Measurements from ENCODE around the gene MEOX1. TPM values are rescaled to one million over a fixed set of nuclear protein-coding genes. Genes with fewer than 3 reads are reported as not detected.

MEOX1 gene
- total RNA-seq, 2 experiments from 2014 or later, result 4.2 to 4.7 TPM

- no peak overlapping the region for H3K27ac Mint-ChIP-seq
- peaks cover 61% of the 10 kb centered on the region for H3K4me1 Mint-ChIP-seq
- H3K36me3 Mint-ChIP-seq (ENCODE audit: low read depth), result no peaks in the 10 kb centered on the region
- no peaks in the 10 kb centered on the region for H3K9me3 Mint-ChIP-seq
- POLR2A ChIA-PET, result no interaction called here
- peaks cover 6% of the 10 kb centered on the region for H3K27me3 Mint-ChIP-seq
- no peak overlapping the region for H3K4me3 Mint-ChIP-seq
- DNase-seq, result no peak
- CTCF ChIA-PET, result interaction anchor here (0.6 to 3.2 kb wide), 3 partner anchors 10 to 1643 kb away, joined by 4 to 14 read pairs (median 4); no protein-coding TSS in a partner anchor
Observed at GRCh38 chr17:43663383-43663782, 1.7 kb upstream of the MEOX1 start.

GRCh38 chr17:43662413-43663141 is 855 bp upstream of the MEOX1 start:
- Mint-ChIP-seq H3K4me3 (peak overlapping the region; percentile 69), H3K9me3 (no peaks in the 10 kb centered on the region), H3K27ac (peak overlapping the region; percentile 83), H3K36me3 (ENCODE audit: low read depth) (no peaks in the 10 kb centered on the region), H3K27me3 (peaks cover 6% of the 10 kb centered on the region), H3K4me1 (peaks cover 61% of the 10 kb centered on the region)
- CTCF ChIA-PET, result interaction anchor here (0.7 to 1.6 kb wide), 2 partner anchors 11 kb away, joined by 3 to 4 read pairs; no protein-coding TSS in a partner anchor
- no peak for DNase-seq
- POLR2A ChIA-PET, result no interaction called here

- no peaks in the 10 kb centered on the region for H3K9me3 Mint-ChIP-seq
- H3K36me3 Mint-ChIP-seq (ENCODE audit: low read depth), result no peaks in the 10 kb centered on the region
- ChIA-PET POLR2A (interaction anchor here (0.5 kb wide), 1 partner anchor 299 kb away, joined by 3 read pairs; no protein-coding TSS in a partner anchor), CTCF (interaction anchor here (0.7 kb wide), 2 partner anchors 53 to 662 kb away, joined by 3 read pairs; no protein-coding TSS in a partner anchor)
- H3K27ac Mint-ChIP-seq, result peak overlapping the region; percentile 83
- H3K27me3 Mint-ChIP-seq, result peaks cover 6% of the 10 kb centered on the region
- DNase-seq, result no peak
- H3K4me1 Mint-ChIP-seq, result peaks cover 66% of the 10 kb centered on the region
- peak overlapping the region; percentile 69 for H3K4me3 Mint-ChIP-seq
Observed at GRCh38 chr17:43660816-43661493, 767 bp downstream of the MEOX1 start.

GRCh38 chr17:43659823-43660617 is 1.7 kb downstream of the MEOX1 start:
- no peak overlapping the region for H3K27ac Mint-ChIP-seq
- H3K36me3 Mint-ChIP-seq (ENCODE audit: low read depth), result no peaks in the 10 kb centered on the region
- peak overlapping the region; percentile 69 for H3K4me3 Mint-ChIP-seq
- H3K9me3 Mint-ChIP-seq, result no peaks in the 10 kb centered on the region
- peaks cover 66% of the 10 kb centered on the region for H3K4me1 Mint-ChIP-seq
- no peak for DNase-seq
- ChIA-PET POLR2A (interaction anchor here (0.6 to 1.8 kb wide), 3 partner anchors 10 to 261 kb away, joined by 3 to 6 read pairs (median 5); partner anchors contain the start of gene ARL4D), CTCF (interaction anchor here (1.5 kb wide), 1 partner anchor 13 kb away, joined by 3 read pairs; no protein-coding TSS in a partner anchor)
- peaks cover 6% of the 10 kb centered on the region for H3K27me3 Mint-ChIP-seq

GRCh38 chr17:43658900-43659299 is 2.8 kb downstream of the MEOX1 start:
- no peak overlapping the region for H3K27ac Mint-ChIP-seq
- ChIA-PET CTCF (interaction anchor here (1.5 kb wide), 1 partner anchor 14 kb away, joined by 3 read pairs; no protein-coding TSS in a partner anchor), POLR2A (interaction anchor here (1.5 to 1.8 kb wide), 2 partner anchors 11 to 14 kb away, joined by 5 to 6 read pairs; no protein-coding TSS in a partner anchor)
- peaks cover 70% of the 10 kb centered on the region for H3K4me1 Mint-ChIP-seq
- H3K27me3 Mint-ChIP-seq, result peaks cover 6% of the 10 kb centered on the region
- no peaks in the 10 kb centered on the region for H3K36me3 Mint-ChIP-seq (ENCODE audit: low read depth)
- no peaks in the 10 kb centered on the region for H3K9me3 Mint-ChIP-seq
- H3K4me3 Mint-ChIP-seq, result peak overlapping the region; percentile 30
- DNase-seq, result no peak

- H3K4me3 Mint-ChIP-seq, result peak overlapping the region; percentile 45
- H3K36me3 Mint-ChIP-seq (ENCODE audit: low read depth), result no peaks in the 10 kb centered on the region
- H3K27ac Mint-ChIP-seq, result peak overlapping the region; percentile 85
- peaks cover 43% of the 10 kb centered on the region for H3K4me1 Mint-ChIP-seq
- ChIA-PET POLR2A (interaction anchor here (0.9 to 1.8 kb wide), 2 partner anchors 267 to 288 kb away, joined by 3 to 4 read pairs; no protein-coding TSS in a partner anchor), CTCF (interaction anchor here (0.7 to 0.9 kb wide), 2 partner anchors 10 to 18 kb away, joined by 3 to 4 read pairs; no protein-coding TSS in a partner anchor)
- H3K27me3 Mint-ChIP-seq, result peaks cover 3% of the 10 kb centered on the region
- H3K9me3 Mint-ChIP-seq, result no peaks in the 10 kb centered on the region
- DNase-seq, result no peak
Observed at GRCh38 chr17:43655693-43656255, 5.9 kb downstream of the MEOX1 start.

- H3K4me3 Mint-ChIP-seq, result no peak overlapping the region
- peaks cover 34% of the 10 kb centered on the region for H3K4me1 Mint-ChIP-seq
- POLR2A ChIA-PET, result no interaction called here
- CTCF ChIA-PET, result no interaction called here
- DNase-seq, result no peak
- H3K9me3 Mint-ChIP-seq, result no peaks in the 10 kb centered on the region
- no peak overlapping the region for H3K27ac Mint-ChIP-seq
- no peaks in the 10 kb centered on the region for H3K36me3 Mint-ChIP-seq (ENCODE audit: low read depth)
- H3K27me3 Mint-ChIP-seq, result peaks cover 6% of the 10 kb centered on the region
Observed at GRCh38 chr17:43652124-43652480, 9.6 kb downstream of the MEOX1 start.

GRCh38 chr17:43650471-43650870 is 11.3 kb downstream of the MEOX1 start:
- Mint-ChIP-seq H3K9me3 (no peaks in the 10 kb centered on the region), H3K27me3 (peaks cover 9% of the 10 kb centered on the region), H3K4me1 (peaks cover 19% of the 10 kb centered on the region), H3K27ac (no peak overlapping the region), H3K4me3 (no peak overlapping the region), H3K36me3 (ENCODE audit: low read depth) (no peaks in the 10 kb centered on the region)
- DNase-seq, result no peak
- ChIA-PET CTCF (interaction anchor here (3.3 kb wide), 1 partner anchor 22 kb away, joined by 21 read pairs; no protein-coding TSS in a partner anchor), POLR2A (no interaction called here)

GRCh38 chr17:43648916-43649315 is 12.8 kb downstream of the MEOX1 start:
- ChIA-PET CTCF (interaction anchor here (0.5 to 3.3 kb wide), 3 partner anchors 9 to 69 kb away, joined by 3 to 21 read pairs (median 4); no protein-coding TSS in a partner anchor), POLR2A (no interaction called here)
- peaks cover 17% of the 10 kb centered on the region for H3K27me3 Mint-ChIP-seq
- no peak overlapping the region for H3K4me3 Mint-ChIP-seq
- H3K9me3 Mint-ChIP-seq, result no peaks in the 10 kb centered on the region
- no peaks in the 10 kb centered on the region for H3K36me3 Mint-ChIP-seq (ENCODE audit: low read depth)
- DNase-seq, result no peak
- H3K27ac Mint-ChIP-seq, result no peak overlapping the region
- H3K4me1 Mint-ChIP-seq, result peaks cover 13% of the 10 kb centered on the region

- no peaks in the 10 kb centered on the region for H3K9me3 Mint-ChIP-seq
- H3K27me3 Mint-ChIP-seq, result peaks cover 17% of the 10 kb centered on the region
- ChIA-PET POLR2A (no interaction called here), CTCF (interaction anchor here (1.6 kb wide), 1 partner anchor 69 kb away, joined by 5 read pairs; no protein-coding TSS in a partner anchor)
- no peak overlapping the region for H3K4me3 Mint-ChIP-seq
- no peak overlapping the region for H3K27ac Mint-ChIP-seq
- peaks cover 15% of the 10 kb centered on the region for H3K4me1 Mint-ChIP-seq
- H3K36me3 Mint-ChIP-seq (ENCODE audit: low read depth), result no peaks in the 10 kb centered on the region
- DNase-seq, result no peak
Observed at GRCh38 chr17:43645765-43646481, 15.8 kb downstream of the MEOX1 start.

GRCh38 chr17:43645450-43645764 is 16.3 kb downstream of the MEOX1 start:
- CTCF ChIA-PET, result interaction anchor here (0.9 to 1.6 kb wide), 3 partner anchors 8 to 69 kb away, joined by 3 to 5 read pairs (median 5); no protein-coding TSS in a partner anchor

GRCh38 chr17:43644081-43644480 is 17.6 kb downstream of the MEOX1 start:
- no peaks in the 10 kb centered on the region for H3K9me3 Mint-ChIP-seq
- H3K27me3 Mint-ChIP-seq, result peaks cover 21% of the 10 kb centered on the region
- no peaks in the 10 kb centered on the region for H3K36me3 Mint-ChIP-seq (ENCODE audit: low read depth)
- H3K4me3 Mint-ChIP-seq, result no peak overlapping the region
- H3K4me1 Mint-ChIP-seq, result peaks cover 19% of the 10 kb centered on the region
- no peak for DNase-seq
- H3K27ac Mint-ChIP-seq, result no peak overlapping the region
- CTCF ChIA-PET, result no interaction called here
- POLR2A ChIA-PET, result no interaction called here

More at GRCh38 chr17:43645450-43645764, 16.3 kb downstream of the MEOX1 start:
- no peak overlapping the region for H3K27ac Mint-ChIP-seq
- no peak overlapping the region for H3K4me3 Mint-ChIP-seq
- H3K27me3 Mint-ChIP-seq, result peaks cover 21% of the 10 kb centered on the region
- H3K36me3 Mint-ChIP-seq (ENCODE audit: low read depth), result no peaks in the 10 kb centered on the region
- POLR2A ChIA-PET, result no interaction called here
- H3K9me3 Mint-ChIP-seq, result no peaks in the 10 kb centered on the region
- peaks cover 19% of the 10 kb centered on the region for H3K4me1 Mint-ChIP-seq
- DNase-seq, result no peak
